Activated T-cell treated with anti-CD3 and anti-CD28 coated beads, Interleukin-2, amount 50 U/mL, for 1 hour (primary cell): ENCODE results near the gene C11orf16.
"Not testable (repeated sequence)": the region's sequence is repeated elsewhere in the genome, so short reads cannot be mapped to it uniquely, and the experiment has no call there.

Experiments used
- DNase-seq: peaks from one replicate; pipeline ENCODE4 v3.0.0-alpha.2; 2020

C11orf16 gene

DNA sequence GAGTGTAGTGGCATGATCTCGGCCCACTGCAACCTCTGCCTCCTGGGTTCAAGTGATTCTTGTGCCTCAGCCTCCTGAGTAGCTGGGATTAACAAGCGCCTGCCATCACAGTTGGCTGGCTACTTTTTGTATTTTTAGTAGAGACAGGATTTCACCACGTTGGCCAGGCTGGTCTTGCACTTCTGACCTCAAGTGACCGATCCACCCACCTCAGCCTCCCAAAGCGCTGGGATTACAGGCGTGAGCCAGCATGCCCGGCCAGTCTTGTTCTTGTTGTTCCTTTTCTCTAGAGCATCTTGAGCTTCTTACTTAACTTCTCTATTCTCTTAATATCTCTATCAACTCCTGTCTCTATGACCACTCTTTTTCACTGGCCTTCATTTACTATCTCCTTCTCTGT, 51.2 kb downstream of the C11orf16 start:
- not testable (repeated sequence) for DNase-seq

DNA sequence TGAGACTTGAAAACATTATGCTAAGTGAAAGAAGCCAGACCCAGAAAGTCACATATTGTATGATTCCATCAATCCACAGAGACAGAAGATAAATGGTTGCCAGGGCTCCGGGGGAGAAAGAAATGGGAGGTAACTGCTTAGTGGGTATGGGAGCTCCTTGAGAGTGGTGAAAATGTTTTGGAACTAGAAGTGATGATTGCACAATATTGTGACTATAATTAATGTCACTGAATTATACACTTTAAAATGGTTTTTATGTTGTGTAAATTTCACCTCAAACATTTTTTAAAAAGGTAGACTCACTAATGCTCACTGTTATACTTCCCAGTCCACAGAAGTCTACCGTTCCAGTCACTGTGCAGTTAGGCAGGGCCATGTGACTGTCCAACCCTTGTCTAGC, 54.0 kb downstream of the C11orf16 start:
- DNase-seq, result no peak

DNA sequence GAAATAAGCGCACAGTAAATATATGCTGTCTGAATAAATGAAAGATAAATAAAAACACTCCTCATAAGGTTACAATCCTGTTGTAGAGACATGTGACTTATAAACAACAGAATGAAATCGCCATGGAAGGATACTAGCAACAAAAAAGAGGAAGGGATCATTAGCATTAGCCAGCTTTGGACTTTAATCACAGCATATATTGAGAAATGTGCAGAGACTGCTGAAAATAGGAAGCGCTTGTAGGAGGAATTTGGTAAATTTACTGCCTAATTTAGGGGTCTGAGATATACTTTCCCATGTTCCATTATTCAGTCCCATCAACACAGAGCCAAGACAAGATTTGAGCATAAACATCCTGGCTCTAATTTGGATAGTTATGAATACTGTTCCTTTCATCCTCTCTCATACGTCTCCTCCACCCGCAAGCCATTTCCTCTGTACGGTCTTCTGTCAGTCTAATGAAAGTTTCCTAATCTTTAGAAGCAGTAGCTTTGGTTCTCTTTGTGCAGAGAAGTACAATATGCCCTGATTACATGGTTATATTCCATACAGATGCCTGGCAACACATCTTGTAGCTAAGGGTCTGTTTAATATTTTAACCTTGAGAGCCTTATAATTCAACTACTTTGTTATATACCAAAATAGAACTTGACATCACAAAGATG, 58.9 kb downstream of the C11orf16 start:
- no peak for DNase-seq

DNA sequence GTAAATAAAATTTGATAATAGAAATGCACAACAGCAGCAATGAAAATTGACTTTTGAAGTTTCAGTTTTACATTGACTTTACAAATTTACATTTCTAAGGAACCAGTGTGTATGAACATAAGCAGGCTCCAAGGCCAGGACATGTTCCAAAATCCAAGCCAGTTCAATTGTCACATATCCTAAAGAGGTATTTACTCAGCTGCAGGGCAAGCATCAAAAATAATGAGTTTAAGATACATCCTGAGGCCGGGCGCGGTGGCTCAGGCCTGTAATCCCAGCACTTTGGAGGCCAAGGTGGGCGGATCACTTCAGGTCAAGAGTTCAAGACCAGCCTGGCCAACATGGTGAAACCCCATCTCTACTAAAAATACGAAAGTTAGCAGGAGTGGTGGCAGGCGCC, 60.8 kb downstream of the C11orf16 start:
- DNase-seq, result no peak

DNA sequence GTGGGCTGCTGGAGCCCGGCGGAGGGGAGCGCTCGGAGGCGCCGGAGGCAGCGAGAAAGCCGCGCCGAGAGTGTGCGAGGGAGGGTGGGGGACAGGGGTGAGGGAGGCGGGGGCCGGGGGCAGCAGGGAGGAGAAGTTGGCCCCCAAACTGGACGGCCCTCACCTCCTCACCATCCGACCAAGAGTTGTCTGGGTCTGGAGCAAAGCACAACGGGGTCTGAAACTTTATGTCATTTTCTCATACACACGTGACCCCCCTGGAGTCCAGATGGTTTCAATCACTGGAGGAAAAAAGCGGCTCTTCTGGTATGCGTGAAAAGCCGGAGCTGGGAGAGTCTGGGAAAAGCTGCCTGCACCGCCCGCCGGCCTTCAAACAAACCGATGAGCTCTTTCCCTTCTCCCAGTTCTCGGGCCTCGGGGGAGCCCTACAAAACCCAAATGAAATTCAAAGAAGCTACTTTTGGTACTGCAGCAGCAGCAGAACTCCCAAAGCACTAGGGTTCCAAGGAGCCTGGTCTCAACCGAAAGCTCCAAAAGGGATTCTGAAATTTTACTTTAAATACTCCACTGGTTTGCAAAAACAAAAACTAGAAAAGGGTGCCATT, 61.5 kb downstream of the C11orf16 start:
- DNase-seq, result no peak

GRCh38 chr11:8870411-8871170, 62.2 kb downstream of the C11orf16 start:
- no peak for DNase-seq
